Medulla oblongata (tissue), 1 donor: ENCODE measurements around the gene ERFE.

ENCODE experiments used
- DNase-seq: peaks from one replicate; pipeline ENCODE4 v3.0.0-alpha.2; 2015; ENCODE audit errors: extremely low spot score

ERFE gene

DNA sequence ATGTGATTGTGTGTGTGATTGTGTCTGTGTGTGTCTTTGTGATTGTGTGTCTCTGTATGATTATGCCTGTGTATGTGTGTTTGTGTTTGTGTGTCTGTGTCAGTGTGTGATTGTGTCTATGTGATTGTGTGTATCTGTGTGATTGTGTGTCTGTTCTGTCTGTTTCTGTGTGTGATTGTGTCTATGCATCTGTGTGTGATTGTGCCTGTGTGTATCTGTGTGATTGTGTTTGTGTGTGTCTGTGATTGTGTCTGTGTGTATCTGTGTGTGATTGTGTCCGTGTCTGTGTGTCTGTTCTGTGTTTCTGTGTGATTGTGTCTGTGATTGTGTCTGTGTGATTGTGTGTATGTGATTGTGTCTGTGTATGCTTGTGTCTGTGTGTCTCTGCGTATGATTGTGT lies 32.4 kb upstream of the ERFE start:
- no peak for DNase-seq

DNA sequence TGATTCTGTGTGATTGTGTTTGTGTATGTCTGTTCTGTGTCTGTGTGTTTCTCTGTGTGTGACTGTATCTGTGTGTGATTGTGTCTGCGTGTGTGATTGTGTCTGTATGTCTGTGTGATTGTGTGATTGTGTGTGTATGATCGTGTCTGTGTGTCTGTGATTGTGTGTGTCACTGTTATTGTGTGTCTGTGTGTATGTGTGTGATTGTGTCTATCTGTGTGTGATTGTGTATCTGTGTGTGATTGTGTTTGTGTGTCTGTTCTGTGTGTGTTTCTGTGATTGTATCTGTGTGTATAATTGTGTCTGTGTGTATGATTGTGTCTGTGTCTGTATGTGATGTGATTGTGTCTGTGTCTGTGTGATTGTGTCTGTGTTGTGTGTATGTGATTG lies 32.0 kb upstream of the ERFE start:
- DNase-seq: no peak

DNA sequence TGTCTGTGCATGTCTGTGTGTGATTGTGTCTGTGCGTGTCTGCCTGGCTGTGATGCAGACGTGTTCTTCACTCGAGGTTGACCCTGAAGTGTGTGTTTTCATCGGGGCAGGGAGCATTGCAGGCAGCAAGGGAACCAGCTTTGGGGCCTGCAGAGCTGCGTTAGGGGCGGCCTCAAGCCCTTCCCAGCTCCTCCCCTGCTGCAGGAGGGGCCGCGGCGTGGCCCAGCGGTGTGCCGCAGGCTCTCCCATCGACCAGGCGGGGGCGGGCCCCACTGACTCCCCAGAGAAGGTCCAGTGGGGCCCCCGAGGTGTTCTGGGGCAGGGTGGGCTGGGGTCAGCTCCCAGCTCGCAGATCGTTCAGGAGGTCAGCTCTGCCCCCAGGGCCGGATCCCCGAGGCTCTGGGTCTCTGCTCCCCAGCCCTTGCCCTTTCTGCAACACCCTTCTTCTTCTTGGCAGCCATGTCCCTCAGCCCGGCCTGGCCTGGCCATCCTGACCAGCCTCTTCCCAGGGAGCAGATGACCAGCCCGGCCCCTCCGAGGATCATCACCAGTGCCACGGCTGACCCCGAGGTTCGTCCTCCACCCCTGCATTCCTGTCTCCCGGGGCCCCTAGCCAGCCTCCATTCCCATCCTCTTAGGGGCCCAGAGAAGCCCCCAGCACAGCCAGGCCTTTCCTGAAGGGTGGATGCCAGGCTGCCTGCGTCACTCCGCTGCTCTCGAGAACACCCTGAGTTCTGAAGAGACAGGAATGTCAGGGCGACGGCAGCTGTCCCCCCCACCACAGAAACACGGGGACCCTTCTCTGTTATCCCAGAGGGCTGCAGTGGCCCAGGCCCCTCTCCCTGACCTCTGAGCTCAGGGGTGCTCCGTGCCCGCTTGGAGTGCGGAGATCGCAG lies 31.4 kb upstream of the ERFE start:
- DNase-seq: no peak

DNA sequence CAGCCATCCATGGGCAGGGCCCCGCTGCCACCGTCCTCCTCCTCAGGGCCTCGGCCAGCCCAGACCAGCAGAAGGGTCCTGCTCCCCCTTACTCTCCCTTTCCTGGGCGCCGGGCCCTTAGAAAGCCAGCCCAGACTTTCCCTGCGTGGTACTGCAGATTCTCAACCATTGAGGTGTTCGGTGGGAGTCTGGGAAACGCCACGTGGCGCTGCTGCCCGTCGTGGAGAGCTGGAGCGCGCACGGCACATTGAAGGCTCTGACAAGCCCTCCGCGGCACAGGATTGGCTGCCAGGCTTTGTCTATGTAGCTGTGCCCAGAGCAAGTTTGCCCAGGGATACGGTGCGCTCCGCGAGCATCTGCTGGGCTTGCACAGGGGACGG lies 30.7 kb upstream of the ERFE start:
- no peak for DNase-seq

DNA sequence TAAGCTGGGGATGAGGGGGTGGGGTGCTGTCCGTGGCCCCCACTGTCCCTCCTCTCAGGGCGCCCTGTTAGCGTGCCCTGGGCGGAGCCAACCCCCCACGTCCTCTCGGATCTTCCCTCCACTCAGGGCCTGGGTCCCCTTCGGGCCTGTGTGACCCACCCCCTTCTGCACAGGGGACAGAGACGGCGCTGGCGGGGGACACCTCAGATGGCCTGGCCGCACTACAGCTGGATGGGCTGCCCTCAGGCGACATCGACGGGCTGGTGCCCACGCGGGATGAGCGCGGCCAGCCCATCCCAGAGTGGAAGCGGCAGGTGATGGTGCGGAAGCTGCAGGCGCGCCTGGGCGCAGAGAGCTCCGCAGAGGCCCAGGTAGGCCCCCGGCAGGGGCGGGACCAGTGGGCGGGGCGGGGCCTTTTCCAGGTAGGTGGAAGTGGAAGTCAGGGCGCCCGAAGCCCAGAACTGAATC lies 30.2 kb upstream of the ERFE start:
- DNase-seq: no peak

DNA sequence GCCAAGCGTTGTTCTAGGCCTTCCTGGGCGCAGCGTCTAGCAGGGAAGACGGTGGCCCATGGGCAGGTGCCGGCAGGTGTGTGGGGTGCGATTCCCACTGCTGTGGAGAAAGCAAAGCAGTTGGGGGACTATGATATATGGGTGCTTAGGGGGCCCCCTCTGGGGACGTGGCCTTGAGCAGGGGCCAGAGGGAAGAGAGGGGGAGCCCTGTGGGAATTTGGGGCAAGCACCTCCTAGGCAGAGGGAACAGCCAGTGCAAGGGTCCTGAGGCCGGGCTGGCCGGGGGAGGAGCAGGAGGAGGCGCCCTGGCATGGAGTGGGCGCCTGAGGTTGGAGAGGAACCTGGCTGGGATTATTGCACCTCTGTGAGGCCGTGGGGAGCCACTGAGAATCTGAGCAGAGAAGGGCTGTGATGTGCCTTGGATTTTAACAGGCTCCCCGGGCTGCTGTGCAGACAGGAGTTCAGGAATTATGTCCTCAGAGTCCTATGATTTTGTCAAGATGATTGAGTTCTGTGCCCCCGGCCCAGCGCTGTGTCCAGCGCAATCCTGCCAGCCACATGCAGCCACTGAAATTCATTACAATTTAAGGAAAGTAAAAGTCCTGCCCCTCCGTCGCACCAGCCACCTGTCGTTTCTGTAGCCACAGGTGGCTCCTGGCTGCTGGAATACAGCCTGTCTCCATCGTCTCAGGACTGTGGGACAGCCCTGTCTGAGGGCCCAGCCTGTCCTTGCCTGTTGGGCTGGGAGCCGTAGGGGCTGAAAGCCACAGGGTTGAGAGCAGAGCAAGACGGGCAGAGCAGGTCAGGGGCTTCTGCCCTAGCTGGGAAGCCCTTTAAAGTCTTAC lies 29.4 kb upstream of the ERFE start:
- no peak for DNase-seq

DNA sequence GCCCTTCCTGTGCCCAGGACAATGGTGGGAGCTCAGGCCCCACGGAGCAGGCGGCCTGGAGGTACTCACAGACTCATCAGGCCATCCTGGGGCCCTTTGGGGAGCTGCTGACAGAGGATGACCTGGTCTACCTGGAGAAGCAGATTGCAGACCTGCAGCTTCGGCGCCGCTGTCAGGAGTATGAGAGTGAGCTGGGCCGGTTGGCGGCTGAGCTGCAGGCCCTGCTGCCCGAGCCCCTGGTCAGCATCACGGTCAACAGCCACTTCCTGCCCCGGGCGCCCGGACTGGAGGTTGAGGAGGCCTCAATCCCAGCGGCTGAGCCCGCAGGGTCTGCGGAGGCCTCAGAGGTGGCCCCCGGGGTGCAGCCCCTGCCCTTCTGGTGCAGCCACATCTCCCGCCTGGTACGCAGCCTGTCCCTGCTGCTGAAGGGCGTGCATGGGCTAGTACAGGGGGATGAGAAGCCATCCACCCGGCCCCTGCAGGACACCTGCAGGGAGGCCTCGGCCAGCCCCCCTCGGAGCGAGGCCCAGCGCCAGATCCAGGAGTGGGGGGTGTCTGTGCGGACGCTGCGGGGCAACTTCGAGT lies 28.6 kb upstream of the ERFE start:
- no peak for DNase-seq

DNA sequence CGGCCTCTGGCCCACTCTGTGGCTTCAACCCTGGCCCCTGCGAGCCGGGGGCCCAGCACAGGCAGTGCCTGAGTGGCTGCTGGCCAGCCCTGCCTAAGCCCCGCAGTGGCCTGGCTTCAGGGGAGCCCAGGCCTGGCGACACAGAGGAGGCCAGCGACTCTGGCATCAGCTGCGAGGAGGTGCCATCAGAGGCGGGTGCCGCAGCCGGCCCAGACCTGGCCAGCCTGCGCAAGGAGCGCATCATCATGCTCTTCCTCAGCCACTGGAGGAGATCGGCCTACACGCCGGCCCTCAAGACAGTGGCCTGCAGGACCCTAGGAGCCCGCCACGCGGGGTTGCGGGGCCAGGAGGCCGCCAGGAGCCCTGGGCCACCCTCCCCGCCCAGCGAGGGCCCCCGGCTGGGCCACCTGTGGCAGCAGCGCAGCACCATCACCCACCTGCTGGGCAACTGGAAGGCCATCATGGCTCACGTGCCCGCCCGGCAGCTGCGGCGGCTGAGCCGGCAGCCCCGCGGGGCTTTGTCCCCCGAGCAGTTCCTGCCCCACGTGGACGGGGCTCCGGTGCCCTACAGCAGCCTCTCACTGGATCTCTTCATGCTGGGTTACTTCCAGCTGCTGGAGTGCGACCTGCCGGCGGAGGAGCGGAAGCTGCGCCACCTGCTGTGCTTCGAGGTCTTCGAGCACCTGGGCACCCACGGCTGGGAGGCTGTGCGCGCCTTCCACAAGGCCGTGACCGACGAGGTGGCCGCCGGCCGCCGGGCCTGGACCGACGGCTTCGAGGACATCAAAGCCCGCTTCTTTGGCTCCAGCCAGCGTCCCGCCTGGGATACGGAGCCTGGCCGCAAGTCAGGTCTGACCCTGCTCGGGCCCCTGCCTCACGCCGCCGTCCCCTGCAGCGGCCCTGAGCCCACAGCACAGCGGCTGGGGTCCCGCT lies 27.8 kb upstream of the ERFE start:
- no peak for DNase-seq

DNA sequence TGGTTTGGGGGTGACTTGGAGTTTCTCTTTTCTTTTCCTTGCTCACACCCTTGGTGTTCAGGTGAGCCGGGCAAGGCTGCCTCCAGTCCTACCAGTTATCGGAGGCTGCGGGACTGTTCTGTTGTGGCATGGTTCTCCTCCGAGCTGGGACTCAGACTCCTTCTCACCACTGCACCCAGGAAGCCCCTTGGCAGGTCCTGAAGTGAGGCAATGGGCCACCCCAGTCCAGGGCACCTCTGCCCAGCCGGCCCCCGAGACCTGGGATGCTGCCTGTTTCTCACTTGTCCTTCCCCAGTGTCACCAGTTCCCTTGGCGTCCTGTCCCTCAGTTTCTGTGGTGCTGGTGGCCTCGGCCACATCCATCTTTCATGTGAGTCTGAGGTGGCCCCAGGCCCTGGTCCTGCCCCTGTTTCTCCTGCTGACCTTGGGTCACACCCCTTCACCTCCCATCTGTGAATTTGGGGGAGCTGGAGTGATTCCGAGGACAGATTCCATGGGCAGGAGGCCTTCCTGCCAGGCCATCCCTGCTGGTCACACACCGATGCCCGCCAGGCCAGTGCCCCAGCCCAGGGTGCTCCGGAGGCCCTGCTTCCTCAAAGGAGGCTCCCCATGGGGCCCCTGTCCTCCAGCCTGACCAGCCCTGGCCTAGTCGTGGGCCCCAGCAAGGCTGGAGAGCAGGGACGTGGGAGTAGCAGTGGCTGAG lies 26.9 kb upstream of the ERFE start:
- DNase-seq: no peak

DNA sequence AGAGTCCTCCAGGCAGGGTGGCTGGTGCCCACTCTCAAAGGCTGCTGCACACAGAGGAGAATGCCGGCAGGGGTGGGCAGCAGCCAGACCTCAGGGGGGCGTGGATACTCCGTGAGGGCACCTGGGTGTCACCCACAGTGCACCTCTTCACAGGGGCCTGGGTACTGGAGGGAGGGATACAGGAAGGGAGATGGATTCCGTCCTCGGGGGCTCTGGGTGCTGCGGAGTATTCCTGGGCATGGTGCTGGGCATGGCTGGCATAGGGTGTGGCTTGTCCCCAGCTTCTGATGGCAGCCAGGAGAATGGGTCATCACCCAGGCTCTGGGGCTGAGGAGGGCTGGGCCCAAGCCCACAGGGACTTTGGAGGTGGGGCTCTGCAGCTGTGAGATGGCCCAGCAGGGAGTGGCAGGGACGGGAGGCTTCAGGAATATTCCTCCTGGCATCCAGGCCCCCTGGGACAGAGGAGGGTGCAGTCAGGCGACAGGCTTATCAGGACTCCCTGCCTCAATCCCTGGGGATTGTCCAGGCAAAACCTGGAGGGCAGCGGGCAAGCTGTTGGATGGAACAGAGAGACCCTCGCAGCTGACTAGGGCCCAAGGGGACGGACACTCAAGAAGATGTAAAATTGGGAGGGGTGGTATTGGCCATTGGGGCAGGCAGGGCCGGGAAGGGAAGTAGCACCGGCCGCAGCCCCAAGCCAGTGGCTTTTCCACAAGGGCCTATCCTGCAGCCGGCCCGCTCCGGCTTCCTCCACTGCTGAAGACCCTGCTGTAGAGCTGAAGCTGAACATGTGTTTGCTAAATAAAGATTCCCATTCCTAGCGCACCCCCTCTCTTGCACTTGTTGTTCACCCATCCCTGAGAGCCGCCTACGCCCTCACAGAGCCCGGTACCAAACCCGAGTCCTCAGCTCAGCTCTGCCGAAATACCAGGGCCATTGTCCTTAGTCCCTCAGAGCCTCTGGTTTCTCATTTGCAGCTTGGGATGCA lies 26.0 kb upstream of the ERFE start:
- no peak for DNase-seq

DNA sequence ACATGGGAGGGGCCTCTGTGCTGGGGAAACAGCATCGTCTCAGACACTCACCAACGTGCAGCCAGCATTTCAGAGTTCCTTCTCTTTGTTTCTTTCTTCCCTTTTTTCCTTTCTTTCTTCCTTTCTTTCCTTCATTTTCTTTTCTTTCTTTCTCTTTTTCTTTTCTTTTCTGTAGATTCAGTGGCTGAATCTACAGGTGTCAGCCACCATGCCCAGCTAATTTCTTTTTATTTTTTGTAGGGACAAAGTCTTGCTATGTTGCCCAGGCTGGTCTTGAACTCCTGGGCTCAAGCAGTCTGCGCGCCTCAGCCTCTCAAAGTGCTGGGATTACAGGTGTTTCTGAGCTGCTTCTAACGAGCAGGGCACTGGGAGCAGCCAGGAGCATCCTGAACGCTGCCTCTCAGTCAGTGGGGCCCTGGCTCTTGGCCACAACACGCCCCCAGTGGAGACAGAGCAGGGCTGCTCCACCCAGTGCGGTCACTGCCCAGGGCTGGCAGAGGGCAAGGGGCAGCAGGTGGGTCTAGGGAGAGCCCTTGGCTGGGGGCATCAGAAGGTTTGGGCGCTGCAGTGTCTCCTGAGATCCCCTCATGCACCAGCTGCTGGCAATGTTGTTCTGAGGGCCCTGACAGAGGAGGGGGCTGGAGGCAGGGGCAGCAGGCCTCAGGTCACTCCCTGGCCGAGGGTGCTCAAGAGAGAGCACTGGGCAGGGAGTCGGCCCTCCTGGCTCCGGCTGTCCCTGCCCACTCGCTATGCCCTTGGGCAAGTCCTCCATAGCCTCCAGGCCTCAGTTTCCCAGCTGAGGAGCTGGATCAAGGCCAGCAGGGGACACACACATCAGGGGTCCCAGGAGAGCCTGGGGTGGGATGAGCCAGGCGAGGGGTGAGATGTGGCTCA lies 25.0 kb upstream of the ERFE start:
- no peak for DNase-seq

DNA sequence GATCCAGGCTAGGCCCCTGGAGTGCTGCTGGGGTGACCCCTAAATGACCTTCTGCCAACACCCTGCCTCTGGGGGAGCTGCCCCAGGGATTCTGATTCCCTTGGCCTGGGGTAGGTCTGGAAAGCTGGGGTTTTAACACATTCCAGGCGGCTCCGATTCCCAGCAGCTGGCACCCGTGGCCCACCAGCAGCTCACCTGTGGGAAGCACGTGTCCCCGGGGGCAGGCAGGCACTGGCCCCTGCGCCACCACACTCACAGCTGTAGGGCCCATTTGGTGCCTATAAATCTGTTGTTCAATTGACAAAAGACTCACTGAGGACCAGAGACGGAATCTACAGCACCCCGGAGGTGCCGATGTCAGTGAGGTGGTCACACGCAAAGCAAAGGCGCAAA lies 24.4 kb upstream of the ERFE start:
- no peak for DNase-seq

DNA sequence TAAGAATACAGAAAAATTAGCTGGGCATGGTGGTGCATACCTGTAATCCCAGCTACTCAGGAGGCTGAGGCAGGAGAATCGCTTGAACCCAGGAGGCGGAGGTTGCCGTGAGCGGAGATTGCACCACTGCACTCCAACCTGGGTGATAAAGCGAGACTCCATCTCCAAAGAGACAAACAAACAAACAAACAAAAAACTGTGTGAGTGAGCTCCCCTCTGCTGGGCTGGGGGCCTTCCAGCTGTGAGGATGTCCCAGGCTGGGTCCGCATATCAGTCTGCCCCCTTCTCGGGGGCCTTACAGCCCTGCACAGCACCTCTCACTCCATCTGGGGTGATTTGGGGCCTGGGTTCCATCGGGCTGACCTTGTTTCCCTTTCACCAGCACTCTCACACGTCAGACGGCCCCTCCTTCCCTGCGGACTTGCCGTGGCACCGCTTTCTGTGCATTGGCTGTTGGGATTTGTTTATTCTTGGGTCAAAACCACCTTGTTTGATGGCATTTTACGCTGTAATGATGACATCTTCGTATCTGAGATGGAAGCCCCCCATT lies 23.1 kb upstream of the ERFE start:
- DNase-seq: no peak

DNA sequence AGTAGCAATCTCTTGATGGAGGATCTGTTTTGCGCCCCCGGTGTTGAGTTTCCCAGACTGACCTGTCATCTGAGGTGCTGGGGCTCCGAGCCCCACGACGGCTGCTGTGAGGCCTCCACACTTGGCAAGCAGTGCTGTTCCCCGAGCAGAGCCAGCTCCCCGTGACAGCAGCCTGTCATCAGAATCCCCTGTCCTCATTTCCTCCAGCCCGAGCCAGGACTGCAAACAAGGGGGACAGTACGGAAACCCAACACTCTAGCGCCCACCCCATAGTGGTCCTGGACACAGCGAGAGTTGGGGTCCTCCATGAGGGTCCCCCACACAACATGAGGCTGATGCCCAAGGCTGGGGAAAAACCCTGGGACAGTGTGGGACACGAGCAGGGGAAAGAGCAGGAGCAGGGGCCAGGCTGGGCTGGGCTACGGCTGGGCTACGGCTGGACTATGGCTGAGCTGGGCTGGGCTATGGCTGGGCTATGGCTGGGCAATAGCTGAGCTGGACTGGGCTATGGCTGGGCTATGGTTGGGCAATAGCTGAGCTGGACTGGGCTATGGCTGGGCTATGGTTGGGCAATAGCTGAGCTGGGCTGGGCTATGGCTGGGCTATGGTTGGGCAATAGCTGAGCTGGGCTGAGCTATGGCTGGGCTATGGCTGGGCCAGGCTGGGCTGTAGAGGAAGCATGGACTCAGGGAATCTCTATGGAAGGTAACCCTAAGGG lies 21.8 kb upstream of the ERFE start:
- DNase-seq: no peak

DNA sequence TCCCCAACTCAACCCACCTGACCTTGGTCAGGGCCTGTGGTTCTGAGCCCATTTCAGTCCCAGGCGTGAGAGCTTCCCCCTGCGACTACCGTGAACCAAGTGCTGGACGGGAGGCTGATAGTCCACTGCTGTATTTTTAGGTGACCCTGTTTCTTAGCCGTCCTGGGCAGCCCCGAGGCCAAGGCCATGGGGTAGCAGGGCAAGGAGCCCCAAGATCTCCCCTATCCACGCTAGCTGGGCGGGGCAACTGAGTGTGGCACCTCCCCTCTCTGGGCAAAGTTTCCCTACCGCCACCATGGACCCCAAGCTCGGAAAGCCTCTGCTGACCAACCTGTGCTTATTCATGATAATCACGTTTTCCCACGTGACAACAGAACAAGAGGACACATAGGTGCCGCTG lies 20.9 kb upstream of the ERFE start:
- DNase-seq: no peak

DNA sequence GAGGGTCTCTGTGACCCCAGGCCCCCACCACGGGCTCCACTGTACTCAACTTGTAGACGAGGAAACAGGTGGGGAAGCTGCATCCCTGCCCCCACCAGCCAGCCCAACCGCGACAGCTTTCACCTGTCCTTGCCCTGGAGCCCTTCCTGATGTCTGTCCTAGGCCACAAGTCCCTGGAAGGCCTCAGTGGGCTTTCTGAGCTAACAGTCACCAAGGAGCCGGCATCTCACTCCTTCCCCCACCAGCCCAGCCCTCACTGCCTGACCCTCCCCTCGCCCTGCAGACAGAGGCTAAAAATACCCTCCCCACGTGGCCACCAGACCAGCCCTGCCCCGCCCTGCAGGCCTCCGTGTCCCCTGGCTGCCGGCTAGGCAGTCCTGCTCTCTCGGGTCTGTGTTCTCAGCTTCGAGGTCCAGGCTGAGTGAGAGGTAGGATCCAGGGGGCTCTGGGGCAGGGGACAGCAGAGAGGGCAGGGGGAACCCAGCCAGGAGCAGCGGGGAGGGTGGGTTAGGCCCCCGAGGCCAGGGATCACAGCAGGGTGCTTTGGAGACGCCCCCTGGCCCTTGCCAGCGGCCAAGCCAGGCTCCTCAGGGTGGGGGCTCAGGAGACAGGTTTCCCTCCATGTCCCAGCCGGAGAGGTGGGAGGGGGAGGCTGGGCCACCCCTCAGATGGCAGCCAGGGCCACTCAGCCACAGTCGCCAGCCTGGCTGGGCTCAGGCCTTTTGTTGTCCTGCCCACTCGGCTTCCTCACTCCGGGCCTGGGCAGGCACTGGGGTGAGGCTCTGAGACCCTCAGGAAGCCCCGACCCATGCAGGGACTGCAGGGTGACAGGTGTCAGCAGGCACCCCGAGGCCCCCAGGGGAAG lies 20.2 kb upstream of the ERFE start, which contains the start of gene KLHL30:
Gene KLHL30 (plus strand): TSS at position 338 of the 865 bp plus-strand sequence. CDS start 2,087 bp downstream, outside the sequence.
- no peak for DNase-seq
